ENCODE results near the gene TLX1.
"Not testable (repeated sequence)": the region's sequence is repeated elsewhere in the genome, so short reads cannot be mapped to it uniquely, and the experiment has no call there.

Gene TLX1

GRCh38 chr10:101154506-101154905 lies 23.4 kb downstream of the TLX1 start:
- DNase-seq: not testable (repeated sequence)

DNA sequence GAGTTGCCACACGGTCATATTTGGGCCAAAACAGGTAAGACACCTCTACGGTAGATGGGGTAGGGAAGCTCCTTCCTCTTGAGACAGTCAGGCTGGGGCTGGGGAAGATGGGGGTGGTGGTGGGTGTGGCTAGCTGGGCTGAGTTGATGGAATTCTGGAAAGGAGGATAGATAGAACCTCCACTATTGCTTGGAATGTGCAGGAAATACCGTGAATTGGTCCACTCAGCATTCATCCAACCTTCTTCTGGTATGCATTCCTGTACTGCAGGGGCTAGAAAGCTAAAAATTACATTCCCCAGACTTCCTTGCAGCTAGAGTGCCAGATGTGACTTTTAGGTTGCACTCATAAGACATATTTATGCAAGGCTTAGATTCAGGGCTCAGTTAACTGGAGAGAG lies 24.8 kb downstream of the TLX1 start:
- no peak for DNase-seq

GRCh38 chr10:101157756-101158458 lies 26.8 kb downstream of the TLX1 start:
- DNase-seq: no peak

DNA sequence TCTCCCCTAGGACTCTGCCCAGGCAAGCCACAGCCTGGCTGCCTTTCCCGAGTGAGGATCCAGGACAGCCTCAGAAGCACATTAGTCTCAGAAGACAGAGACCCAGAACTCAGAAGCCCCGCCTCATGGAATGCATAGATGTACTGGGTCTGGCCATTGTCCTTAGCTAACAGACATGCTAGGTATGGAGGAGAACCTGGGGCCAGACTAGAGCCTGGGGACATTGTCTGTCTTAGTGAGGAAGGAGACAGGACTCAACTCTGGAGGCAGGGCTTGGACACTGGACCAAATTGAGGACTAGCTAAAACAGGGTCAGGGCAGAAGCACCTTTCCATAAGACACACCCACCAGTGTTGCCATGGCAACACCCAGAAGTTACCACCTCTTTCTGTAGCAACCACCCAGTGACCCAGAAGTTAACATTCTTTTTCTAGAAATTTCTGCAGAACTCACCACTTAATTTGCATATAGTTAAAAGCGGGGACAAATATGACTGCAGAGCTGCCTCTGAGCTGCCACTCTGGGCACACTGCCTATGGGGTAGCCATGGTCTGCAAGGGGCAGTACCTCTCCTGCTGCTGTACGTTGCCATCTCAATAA lies 27.5 kb downstream of the TLX1 start:
- DNase-seq: no peak

- DNase-seq: peak; percentile 31
These were observed 30.6 kb downstream of the TLX1 start for GRCh38 chr10:101161494-101162299.

DNA sequence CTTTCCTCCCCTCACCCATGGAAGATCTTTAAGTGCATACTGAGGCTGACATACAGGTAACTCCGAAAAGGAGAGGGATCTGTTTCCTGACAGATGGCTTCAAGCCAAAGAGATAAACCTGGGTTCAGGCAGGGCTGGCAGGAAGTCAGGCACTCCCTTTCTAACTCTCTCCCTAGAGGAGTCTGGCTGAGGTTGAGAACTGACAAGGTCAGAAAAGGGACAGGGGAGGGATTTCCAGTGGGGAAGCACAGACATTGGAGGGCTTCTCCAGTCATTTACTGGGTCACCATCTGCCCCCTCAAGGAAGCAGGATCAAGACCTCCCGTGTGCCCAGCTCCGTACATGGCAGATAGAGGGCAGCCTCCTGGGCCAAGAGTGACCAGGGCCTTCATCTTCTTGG lies 31.6 kb downstream of the TLX1 start:
- no peak for DNase-seq

- DNase-seq: no peak
These were observed 32.9 kb downstream of the TLX1 start for GRCh38 chr10:101164020-101164419.

GRCh38 chr10:101165736-101166135 lies 34.6 kb downstream of the TLX1 start:
- no peak for DNase-seq

GRCh38 chr10:101166430-101166829 lies 35.3 kb downstream of the TLX1 start:
- DNase-seq: no peak

- no peak for DNase-seq
These were observed 41.6 kb downstream of the TLX1 start for GRCh38 chr10:101172741-101173140.

DNA sequence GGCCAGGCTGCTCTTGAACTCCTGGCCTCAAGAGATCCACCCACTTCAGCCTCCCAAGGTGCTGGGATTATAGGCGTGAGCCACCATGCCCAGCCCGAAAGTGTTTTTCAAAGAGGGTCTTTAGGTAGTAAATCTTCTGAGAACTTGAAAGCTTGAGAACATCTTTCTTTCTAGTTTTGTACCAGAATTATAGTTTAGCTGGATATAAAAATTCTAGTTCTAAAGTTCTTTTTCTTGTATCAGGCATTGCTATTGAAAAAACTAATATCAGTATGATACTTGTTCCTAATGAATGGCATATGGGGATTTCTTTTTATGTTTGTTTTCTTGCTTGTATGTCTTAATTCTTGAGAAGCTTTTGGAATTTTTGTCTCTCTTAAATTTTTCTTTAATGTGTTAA lies 43.2 kb downstream of the TLX1 start:
- no peak for DNase-seq

GRCh38 chr10:101176577-101176976 lies 45.5 kb downstream of the TLX1 start:
- no peak for DNase-seq

- DNase-seq: no peak
These were observed 51.8 kb downstream of the TLX1 start for GRCh38 chr10:101182936-101183335.

- DNase-seq: no peak
These were observed 52.5 kb downstream of the TLX1 start for GRCh38 chr10:101183458-101184183.
